ENCODE data around the gene SORCS2. TPM values are rescaled to one million over a fixed set of nuclear protein-coding genes. Genes with fewer than 3 reads are reported as not detected.

SORCS2 gene
- total and polyA plus RNA-seq, 4 donors, result 2.2 to 7.7 (median 2.5) TPM

DNA sequence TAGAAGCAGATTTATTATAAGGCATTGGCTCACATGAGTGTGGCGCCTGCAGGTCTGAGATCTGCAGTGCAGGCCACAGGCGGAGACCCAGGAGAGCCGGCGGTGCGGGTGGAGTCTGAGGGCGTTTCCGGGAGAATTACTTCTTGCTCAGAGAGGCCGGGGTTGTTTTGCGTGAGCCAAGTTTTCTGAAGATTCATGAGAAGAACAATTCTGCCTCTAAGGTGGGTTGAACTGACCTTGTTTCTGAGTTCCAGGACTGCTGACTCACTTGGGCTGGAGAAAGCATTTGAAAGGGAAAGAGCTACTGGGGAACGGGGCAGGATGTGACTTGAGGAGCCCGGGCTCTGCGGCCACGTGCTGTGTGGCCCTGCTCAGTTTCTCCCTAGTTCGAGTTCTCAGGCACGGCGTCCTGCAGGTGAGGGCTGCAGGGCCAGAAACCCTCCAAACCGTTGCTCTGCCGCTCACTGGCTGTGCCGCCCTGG, 36.7 kb upstream of the SORCS2 start:
- peak in 2 of 3 donors; percentile 12 to 20 for DNase-seq
- TF ChIP-seq, protein P1, sequence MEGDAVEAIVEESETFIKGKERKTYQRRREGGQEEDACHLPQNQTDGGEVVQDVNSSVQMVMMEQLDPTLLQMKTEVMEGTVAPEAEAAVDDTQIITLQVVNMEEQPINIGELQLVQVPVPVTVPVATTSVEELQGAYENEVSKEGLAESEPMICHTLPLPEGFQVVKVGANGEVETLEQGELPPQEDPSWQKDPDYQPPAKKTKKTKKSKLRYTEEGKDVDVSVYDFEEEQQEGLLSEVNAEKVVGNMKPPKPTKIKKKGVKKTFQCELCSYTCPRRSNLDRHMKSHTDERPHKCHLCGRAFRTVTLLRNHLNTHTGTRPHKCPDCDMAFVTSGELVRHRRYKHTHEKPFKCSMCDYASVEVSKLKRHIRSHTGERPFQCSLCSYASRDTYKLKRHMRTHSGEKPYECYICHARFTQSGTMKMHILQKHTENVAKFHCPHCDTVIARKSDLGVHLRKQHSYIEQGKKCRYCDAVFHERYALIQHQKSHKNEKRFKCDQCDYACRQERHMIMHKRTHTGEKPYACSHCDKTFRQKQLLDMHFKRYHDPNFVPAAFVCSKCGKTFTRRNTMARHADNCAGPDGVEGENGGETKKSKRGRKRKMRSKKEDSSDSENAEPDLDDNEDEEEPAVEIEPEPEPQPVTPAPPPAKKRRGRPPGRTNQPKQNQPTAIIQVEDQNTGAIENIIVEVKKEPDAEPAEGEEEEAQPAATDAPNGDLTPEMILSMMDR (IDR thresholded peaks at IDR 0.05; ENCODE audit: control extremely low read depth, extremely low read depth), result no peak
- Histone ChIP-seq H3K4me1 (ENCODE audit: control insufficient read depth in 5 of 5, insufficient read depth in 5 of 5, low read length in 5 of 5) (peaks cover 0 to 11% (median 2%) of the 10 kb centered on the region in 5 donors), H3K36me3 (ENCODE audit: control insufficient read depth in 4 of 4, insufficient read depth in 4 of 4, low read length in 4 of 4) (no peaks in the 10 kb centered on the region), H3K9me3 (ENCODE audit: control insufficient read depth in 4 of 4, insufficient read depth in 3 of 4, low read length in 3 of 4) (no peaks in the 10 kb centered on the region), H3K27me3 (ENCODE audit: control insufficient read depth in 3 of 3, insufficient read depth in 3 of 3, low read length in 2 of 3) (no peaks in the 10 kb centered on the region), H3K4me3 (no peak overlapping the region), H3K9ac (ENCODE audit: insufficient read depth in 1 of 2, low read length in 2 of 2) (no peak overlapping the region), H3K27ac (ENCODE audit: low read depth in 1 of 2, low read length in 1 of 2) (no peak overlapping the region)
- no peak for ATAC-seq (ENCODE audit: insufficient read depth, low FRiP score)
- WGBS, 2 donors, result 67 to 68% methylated on average over 19 of the region's 19 CpGs

DNA sequence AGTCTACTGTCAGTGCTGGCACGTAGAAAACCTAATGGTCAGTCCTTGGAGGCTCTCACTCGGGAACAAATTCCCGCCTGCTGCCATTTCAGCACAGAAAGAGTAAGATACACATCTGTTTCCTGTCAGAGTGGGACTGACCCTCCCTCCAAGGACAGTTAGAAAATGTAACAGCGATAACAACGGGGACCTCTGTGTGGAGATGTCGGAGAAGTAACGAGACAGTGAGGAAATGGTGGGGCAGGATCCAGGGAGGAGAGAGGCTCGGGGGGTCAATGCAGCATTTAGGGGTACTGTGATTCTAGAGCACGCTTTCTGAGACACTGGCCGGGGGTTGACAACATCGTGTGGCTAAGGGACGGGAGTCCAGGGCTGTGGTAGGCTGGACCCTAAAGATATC, 36.0 kb upstream of the SORCS2 start:
- no peaks in the 10 kb centered on the region for H3K27me3 ChIP-seq (ENCODE audit: control insufficient read depth in 3 of 3, insufficient read depth in 3 of 3, low read length in 2 of 3)
- H3K9me3 ChIP-seq (ENCODE audit: control insufficient read depth in 4 of 4, insufficient read depth in 3 of 4, low read length in 3 of 4), result no peaks in the 10 kb centered on the region
- H3K4me3 ChIP-seq, result no peak overlapping the region
- H3K9ac ChIP-seq (ENCODE audit: insufficient read depth in 1 of 2, low read length in 2 of 2), result no peak overlapping the region
- H3K27ac ChIP-seq (ENCODE audit: low read depth in 1 of 2, low read length in 1 of 2), result no peak overlapping the region
- TF ChIP-seq, protein P1 (IDR thresholded peaks at IDR 0.05; ENCODE audit: control extremely low read depth, extremely low read depth), result no peak
- WGBS, 2 donors, result 31 to 35% methylated on average over 12 of the region's 12 CpGs
- ATAC-seq (ENCODE audit: insufficient read depth, low FRiP score) (no peak), DNase-seq (peak; percentile 27 to 55 (median 34))
- H3K36me3 ChIP-seq (ENCODE audit: control insufficient read depth in 4 of 4, insufficient read depth in 4 of 4, low read length in 4 of 4), result no peaks in the 10 kb centered on the region
- H3K4me1 ChIP-seq (ENCODE audit: control insufficient read depth in 5 of 5, insufficient read depth in 5 of 5, low read length in 5 of 5), result peaks cover 0 to 11% (median 2%) of the 10 kb centered on the region in 5 donors

DNA sequence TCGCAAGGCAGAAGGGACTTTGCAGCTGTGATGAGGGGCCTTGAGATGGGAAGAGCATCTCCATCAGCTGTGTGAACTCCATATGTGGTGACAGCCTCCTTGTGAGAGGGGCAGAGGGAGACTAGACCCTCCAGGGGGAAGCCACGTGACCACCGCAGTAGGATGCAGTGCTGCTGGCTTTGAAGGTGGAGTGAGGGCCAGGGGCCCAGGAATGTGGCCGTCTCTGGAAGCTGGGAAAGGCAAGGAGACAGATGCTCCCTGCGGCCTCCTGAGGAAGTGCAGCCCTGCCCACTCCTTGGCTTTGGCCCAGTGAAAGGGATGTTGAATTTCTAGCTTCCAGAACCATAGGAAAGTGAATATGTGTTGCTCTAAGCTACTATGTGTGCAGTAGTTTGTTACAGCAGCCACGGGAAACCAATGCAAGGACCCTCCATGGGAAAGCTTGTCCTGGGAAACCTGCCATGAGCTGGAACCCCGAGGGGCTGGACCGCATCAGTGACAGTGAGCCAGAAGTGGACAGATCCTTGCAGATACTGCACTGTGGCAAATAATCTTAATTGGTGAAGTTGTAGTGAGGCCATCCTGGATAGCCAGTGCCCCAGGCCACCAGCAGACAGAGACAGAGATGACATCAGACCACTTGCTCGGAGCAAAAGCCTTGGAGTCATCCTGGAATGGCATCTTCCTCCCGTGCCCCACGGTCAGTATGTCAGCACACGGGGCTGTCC, 35.4 kb upstream of the SORCS2 start:
- Histone ChIP-seq H3K27me3 (ENCODE audit: control insufficient read depth in 3 of 3, insufficient read depth in 3 of 3, low read length in 2 of 3) (no peaks in the 10 kb centered on the region), H3K27ac (ENCODE audit: low read depth in 1 of 2, low read length in 1 of 2) (no peak overlapping the region), H3K36me3 (ENCODE audit: control insufficient read depth in 4 of 4, insufficient read depth in 4 of 4, low read length in 4 of 4) (no peaks in the 10 kb centered on the region), H3K9me3 (ENCODE audit: control insufficient read depth in 4 of 4, insufficient read depth in 3 of 4, low read length in 3 of 4) (no peaks in the 10 kb centered on the region), H3K4me1 (ENCODE audit: control insufficient read depth in 5 of 5, insufficient read depth in 5 of 5, low read length in 5 of 5) (peaks cover 0 to 11% (median 2%) of the 10 kb centered on the region in 5 donors), H3K9ac (ENCODE audit: insufficient read depth in 1 of 2, low read length in 2 of 2) (no peak overlapping the region), H3K4me3 (no peak overlapping the region)
- TF ChIP-seq, protein P1 (IDR thresholded peaks at IDR 0.05; ENCODE audit: control extremely low read depth, extremely low read depth), result no peak
- DNase-seq (peak; percentile 71 to 78 (median 74)), ATAC-seq (ENCODE audit: insufficient read depth, low FRiP score) (no peak)
- WGBS, 2 donors, result 63% methylated on average over 12 of the region's 12 CpGs
